Measurements from ENCODE around the gene HEATR5A.
"Not testable (repeated sequence)": the region's sequence is repeated elsewhere in the genome, so short reads cannot be mapped to it uniquely, and the experiment has no call there.

Gene HEATR5A

DNA sequence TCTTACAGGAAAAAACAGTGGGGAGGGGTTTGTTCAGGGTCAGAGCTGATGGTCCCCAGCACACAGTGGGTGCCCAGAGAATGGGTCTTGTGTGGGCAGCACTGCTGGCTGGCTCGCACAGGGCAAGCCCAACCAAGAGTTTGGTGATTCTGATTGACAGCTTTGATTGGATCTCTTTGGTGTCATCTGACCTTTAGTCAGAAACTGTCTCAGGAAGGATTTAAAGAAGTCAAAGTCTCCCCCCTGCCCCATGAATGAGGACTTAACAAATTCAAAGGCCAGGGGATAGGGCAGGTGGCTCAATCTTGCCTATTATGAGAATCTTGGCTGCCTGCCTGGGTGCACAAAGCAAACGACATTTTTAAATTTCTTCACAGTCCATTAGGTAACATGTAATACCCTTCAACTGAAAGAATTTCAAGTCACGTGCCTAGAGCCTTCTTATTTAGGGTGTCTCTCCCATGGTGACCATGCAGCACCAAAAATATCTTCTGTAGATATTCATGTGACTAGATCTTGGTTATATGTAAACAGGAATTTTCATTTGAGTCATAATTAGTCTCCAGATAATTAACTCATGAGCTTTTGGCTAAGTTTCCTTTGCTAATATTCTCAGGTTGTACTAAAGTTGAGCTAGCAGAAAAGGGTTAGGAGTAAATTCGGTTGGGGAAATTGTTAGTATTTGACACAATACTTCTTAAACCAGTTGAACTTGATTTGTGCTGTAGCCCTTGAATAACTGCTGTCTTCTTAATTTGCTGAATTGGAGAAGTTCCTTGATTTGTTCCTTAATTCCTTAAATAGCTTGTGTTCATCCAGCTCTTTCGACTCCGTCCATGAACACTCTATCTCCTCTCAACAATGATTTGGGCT is 158.3 kb downstream of the HEATR5A start:
- DNase-seq (ENCODE audit: insufficient read length, low spot score) (no peak), FAIRE-seq (no peak)

DNA sequence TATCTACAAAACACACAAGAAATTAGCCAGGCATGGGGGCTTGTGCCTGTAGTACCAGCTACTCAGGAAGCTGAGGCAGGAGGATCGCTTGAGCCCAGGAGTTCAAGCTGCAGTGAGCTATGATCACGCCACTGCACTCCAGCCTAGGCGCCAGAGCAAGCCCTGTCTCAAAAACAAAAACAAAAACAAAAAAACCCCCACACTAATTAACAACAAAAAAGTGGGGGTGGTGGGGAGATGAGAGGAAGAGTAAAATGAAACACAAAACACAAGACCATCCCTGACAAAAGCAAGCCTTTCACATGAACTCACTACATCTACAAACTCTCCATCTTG is 158.9 kb downstream of the HEATR5A start:
- DNase-seq (ENCODE audit: insufficient read length, low spot score) (no peak), FAIRE-seq (no peak)

GRCh38 chr14:31259040-31259435 is 161.3 kb downstream of the HEATR5A start:
- not testable (repeated sequence) for FAIRE-seq; DNase-seq (ENCODE audit: insufficient read length, low spot score)

DNA sequence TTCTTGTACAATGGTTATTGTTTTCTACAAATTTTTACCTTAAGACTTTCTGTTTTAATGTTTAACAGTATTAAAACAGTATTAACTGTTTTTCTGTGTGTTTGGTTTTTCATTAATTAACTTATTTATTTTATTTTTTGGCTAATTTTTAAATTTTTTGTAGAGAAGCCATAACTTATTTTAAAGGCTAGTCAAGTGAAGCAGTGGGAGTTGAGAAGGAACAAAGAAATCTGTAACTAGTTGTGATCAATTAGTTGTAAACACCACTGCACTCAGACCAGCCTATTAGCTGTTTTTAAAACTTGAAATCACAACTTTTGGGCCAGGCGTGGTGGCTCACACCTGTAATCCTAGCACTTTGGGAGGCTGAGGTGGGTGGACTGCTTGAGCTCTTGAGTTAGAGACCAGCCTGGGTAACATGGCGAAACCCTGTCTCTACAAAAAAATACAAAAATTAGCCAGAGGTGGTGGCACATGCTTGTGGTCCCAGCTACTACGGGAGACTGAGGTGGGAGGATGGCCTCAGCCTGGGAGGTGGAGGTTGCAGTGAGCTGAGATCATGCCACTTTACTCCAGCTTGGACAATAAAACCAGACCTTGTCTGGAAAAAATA is 161.8 kb downstream of the HEATR5A start:
- DNase-seq (ENCODE audit: insufficient read length, low spot score) = no peak
- FAIRE-seq = no peak

DNA sequence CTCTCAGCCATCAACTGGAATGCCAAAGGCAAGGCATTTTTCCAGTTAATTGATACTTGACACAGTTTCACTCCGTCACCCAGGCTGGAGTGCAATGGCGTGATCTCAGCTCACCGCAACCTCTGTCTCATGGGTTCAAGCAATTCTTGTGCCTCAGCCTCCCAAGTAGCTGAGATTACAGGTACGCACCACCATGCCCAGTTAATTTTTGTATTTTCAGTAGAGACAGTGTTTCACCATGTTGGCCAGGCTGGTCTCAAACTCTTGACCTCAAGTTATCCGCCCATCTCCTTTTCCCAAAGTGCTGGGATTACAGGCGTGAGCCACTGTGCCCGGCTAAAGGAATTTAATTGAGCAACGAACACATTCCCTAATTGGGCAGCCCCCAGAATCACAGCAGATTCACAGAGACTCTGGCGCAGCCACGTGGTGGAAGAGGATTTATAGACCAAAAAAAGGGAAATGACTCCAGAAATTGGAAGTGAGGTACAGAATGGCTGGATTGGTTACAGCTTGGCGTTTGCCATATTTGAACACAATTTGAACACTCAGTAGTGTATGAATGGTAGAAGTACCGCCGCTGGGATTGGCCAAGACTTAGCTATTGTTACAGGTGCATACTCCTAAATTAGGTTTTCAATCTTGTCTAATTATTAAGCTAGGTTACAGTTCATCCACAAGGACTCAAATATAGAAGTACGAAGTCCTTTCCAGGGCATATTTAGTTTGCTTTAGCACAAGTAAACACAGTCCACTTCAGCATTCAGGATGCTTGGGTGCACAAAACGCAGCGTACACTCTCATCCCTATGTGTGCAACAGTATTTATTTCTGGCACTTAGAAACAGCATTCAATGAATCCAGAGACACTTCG is 162.6 kb downstream of the HEATR5A start:
- DNase-seq (ENCODE audit: insufficient read length, low spot score); FAIRE-seq: not testable (repeated sequence)

- DNase-seq (ENCODE audit: insufficient read length, low spot score) (no peak), FAIRE-seq (no peak)
Measured at GRCh38 chr14:31257244-31257553, 163.2 kb downstream of the HEATR5A start.

DNA sequence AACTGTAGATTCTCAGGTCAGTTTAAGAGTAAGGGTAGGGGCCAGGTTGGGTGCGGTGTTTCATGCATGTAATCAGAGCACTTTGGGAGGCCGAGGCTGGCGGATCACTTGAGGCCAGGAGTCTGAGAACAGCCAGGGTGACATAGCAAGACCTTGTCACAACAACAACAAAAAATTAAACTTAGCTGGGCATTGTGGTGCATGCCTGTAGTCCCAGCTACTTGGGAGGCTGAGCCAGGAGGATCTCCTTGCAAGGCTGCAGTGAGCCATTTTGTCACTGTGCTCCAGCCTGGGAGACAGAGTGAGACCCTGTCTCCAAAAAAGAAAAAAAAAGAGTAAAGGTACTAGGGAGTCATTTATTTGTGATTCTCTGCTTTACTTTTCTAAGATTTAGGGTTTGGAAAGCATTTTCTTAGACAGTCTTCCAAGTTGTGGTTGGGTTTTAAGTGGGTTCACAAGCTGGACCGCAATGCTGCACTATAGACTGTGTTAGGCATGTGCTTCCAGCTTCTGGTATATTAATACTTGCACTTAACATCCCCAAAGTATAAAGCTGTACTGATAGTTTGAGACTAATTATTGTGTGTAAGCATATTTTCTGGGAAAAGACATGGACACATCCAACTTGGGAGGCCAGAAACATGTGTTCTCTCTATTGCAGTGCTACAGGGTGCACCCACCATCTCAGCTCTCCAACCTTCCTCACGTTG is 163.7 kb downstream of the HEATR5A start:
- DNase-seq (ENCODE audit: insufficient read length, low spot score) (no peak), FAIRE-seq (no peak)

DNA sequence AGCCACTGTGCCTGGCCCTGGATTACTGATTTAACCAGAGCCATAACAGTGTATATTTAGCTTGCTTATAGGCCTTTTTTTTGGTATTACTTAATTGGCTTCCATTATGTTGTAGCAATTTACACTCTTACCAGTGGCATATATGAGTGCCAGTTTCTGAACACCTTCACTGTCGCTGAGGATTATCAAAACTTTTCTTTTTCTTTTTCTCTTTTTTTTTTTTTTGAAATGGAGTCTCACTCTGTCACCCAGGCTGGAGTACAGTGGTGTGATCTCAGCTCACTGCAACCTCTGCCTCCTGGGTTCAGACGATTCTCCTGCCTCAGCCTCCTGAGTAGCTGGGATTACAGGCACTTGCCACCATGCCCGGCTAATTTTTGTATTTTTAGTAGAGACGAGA is 164.4 kb downstream of the HEATR5A start:
- not testable (repeated sequence) for FAIRE-seq; DNase-seq (ENCODE audit: insufficient read length, low spot score)

DNA sequence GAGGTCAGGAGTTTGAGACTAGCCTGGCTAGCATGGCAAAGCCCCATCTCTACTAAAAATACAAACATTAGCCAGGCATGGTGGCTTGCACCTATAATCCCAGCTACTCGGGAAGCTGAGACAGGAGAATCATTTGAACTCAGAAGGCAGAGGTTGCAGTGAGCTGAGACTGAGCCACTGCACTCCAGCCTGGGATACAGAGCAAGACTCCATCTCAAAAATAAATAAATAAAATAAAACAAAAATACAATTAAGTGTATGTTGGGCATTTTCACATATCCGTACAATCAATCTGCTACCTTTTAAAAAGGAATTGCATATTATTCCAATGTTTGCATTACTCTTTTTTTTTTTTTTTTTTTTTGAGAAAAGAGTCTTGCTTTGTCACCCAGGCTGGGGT is 165.1 kb downstream of the HEATR5A start:
- FAIRE-seq (no peak), DNase-seq (ENCODE audit: insufficient read length, low spot score) (no peak)

- no peak for DNase-seq (ENCODE audit: insufficient read length, low spot score)
- FAIRE-seq = no peak
Measured at GRCh38 chr14:31253746-31254471, 166.4 kb downstream of the HEATR5A start.

DNA sequence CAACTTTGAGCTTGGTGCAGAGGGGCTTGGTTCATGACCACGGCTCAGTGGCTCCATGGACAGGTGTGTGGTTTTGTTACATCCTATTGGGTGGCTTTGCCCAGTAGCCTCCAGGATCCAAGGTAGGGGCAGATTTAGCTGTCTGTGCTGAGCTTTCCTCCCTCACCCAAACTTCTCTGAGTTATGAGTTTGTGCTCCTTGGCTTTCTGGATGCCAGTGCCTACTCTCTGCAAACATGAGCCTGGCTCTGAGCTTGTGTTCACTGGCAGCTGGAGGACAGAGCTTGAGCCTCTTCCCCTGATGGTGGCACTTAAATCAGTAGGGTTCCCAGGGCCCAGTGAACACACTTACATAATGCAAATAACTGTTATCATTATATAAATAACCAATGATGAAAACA is 167.5 kb downstream of the HEATR5A start:
- FAIRE-seq (no peak), DNase-seq (ENCODE audit: insufficient read length, low spot score) (no peak)

- FAIRE-seq = no peak
Measured at GRCh38 chr14:31251028-31251958, 169.1 kb downstream of the HEATR5A start.

GRCh38 chr14:31244626-31245025 is 175.7 kb downstream of the HEATR5A start:
- no peak for DNase-seq (ENCODE audit: insufficient read length, low spot score)
- no peak for FAIRE-seq

More at GRCh38 chr14:31251028-31251958, 169.1 kb downstream of the HEATR5A start:
- DNase-seq (ENCODE audit: insufficient read length, low spot score) = no peak

DNA sequence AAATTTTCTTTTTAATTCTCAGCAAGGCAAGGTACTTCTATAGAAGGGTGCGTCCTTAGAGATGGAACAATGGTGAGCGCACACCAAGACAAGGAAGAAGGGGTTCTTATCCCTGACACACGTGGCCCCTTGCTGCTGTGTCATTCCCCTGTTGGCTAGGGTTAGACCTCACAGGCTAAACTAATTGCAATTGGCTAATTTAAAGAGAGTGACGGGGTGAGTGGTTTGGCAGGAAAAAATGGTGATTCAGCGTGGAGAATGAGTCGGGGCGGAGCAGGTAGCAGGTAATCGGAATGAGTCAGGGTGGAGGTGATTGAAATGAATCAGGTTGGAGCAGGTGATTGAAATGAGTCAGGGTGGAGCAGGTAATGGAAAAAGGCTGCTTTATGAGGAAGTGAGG is 176.5 kb downstream of the HEATR5A start:
- DNase-seq (ENCODE audit: insufficient read length, low spot score) = no peak
- FAIRE-seq = no peak

DNA sequence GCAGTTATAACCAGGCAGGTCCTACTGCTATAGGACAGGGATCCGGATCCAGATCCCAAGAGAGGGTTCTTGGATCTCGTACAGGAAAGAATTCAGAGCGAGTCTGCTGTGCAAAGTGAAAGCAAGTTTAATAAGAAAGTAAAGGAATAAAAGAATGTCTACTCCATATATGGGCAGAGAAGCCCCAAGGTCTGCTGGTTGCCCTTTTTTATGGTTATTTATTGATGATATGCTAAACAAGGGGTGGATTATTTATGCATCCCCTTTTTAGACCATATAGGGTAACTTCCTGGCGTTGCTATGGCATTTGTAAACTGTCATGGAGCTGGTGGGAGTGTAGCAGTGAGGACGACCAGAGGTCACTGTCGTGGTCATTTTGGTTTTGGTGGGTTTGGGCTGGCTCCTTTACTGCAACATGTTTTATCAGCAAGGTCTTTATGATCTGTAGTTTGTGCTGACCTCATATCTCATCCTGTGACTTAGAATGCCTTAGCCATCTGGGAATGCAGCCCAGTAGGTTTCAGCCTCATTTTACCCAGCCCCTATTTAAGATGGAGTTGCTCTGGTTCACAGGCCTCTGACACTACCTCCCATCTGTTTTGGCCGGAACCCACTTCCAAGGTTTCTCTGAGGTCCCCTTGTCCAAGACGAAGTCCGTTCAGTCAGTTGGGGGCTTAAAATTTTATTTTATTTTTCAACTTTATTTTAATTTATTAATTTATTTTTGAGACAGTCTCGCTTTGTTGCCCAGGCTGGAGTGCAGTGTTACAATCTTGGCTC is 178.0 kb downstream of the HEATR5A start:
- not testable (repeated sequence) for FAIRE-seq; DNase-seq (ENCODE audit: insufficient read length, low spot score)

All from GM19239 (cell line).